ENCODE measurements around the gene UNC45A. TPM values are rescaled to one million over a fixed set of nuclear protein-coding genes. Genes with fewer than 3 reads are reported as not detected.

UNC45A gene
- total RNA-seq, 4 donors from 2014 or later, result 26.3 to 59.3 (median 43.9) TPM

- no peak for DNase-seq
- intact Hi-C loops (cut with DNase I), result loop anchor here (5.0 to 10.0 kb wide), 2 partner anchors 172 to 565 kb away; partner anchors contain the start of gene BLM
- Histone ChIP-seq H3K36me3 (peaks cover 51% of the 10 kb centered on the region in 2 donors), H3K27ac (no peak overlapping the region), H3K4me3 (replicated peaks in 1 of 3) (no peak overlapping the region), H3K9me3 (no peaks in the 10 kb centered on the region), H3K4me1 (peaks cover 15 to 23% of the 10 kb centered on the region in 2 donors), H3K27me3 (no peaks in the 10 kb centered on the region)
- 82 to 84% methylated on average over 9 of the region's 18 CpGs for WGBS, 2 donors
- no peak for TF ChIP-seq POLR2A (IDR thresholded peaks at IDR 0.05)
- no peak for TF ChIP-seq CTCF (IDR thresholded peaks at IDR 0.05)
Measured at GRCh38 chr15:90889313-90889730, 45.8 kb upstream of the UNC45A start.

GRCh38 chr15:90889736-90890456 lies 45.2 kb upstream of the UNC45A start:
- H3K9me3 ChIP-seq, result no peaks in the 10 kb centered on the region
- peaks cover 51 to 55% of the 10 kb centered on the region in 2 donors for H3K36me3 ChIP-seq
- TF ChIP-seq POLR2A (IDR thresholded peaks at IDR 0.05) (no peak), CTCF (IDR thresholded peaks at IDR 0.05) (no peak)
- 88 to 94% methylated on average over 12 to 23 of the region's 31 CpGs for WGBS, 2 donors
- no peaks in the 10 kb centered on the region for H3K27me3 ChIP-seq
- no peak overlapping the region for H3K4me3 ChIP-seq (replicated peaks in 1 of 3)
- no peak overlapping the region for H3K27ac ChIP-seq
- DNase-seq, result no peak
- intact Hi-C loops (cut with DNase I), result loop anchor here (5.0 to 10.0 kb wide), 2 partner anchors 173 to 565 kb away; partner anchors contain the start of gene BLM
- H3K4me1 ChIP-seq, result peaks cover 9 to 18% of the 10 kb centered on the region in 2 donors

GRCh38 chr15:90890839-90891238 lies 44.2 kb upstream of the UNC45A start:
- WGBS, 2 donors, result 85 to 86% methylated on average over 9 to 12 of the region's 12 CpGs
- intact Hi-C loops (cut with DNase I), result no loop called here
- H3K36me3 ChIP-seq, result peaks cover 59 to 65% of the 10 kb centered on the region in 2 donors
- H3K27ac ChIP-seq, result no peak overlapping the region
- TF ChIP-seq POLR2A (IDR thresholded peaks at IDR 0.05) (no peak), CTCF (IDR thresholded peaks at IDR 0.05) (no peak)
- H3K9me3 ChIP-seq, result no peaks in the 10 kb centered on the region
- no peak overlapping the region for H3K4me3 ChIP-seq (replicated peaks in 1 of 3)
- H3K27me3 ChIP-seq, result no peaks in the 10 kb centered on the region
- H3K4me1 ChIP-seq, result peaks cover under 1 to 9% of the 10 kb centered on the region in 2 donors
- DNase-seq, result no peak

GRCh38 chr15:90891346-90891949 lies 43.6 kb upstream of the UNC45A start:
- intact Hi-C loops (cut with DNase I), result no loop called here
- H3K4me1 ChIP-seq, result peaks cover 0 to 3% of the 10 kb centered on the region in 2 donors
- no peak for TF ChIP-seq CTCF (IDR thresholded peaks at IDR 0.05)
- no peak for TF ChIP-seq POLR2A (IDR thresholded peaks at IDR 0.05)
- H3K9me3 ChIP-seq, result no peaks in the 10 kb centered on the region
- H3K36me3 ChIP-seq, result peaks cover 59 to 66% of the 10 kb centered on the region in 2 donors
- no peaks in the 10 kb centered on the region for H3K27me3 ChIP-seq
- WGBS, 2 donors, result 90 to 100% methylated on average over 4 to 5 of the region's 8 CpGs
- DNase-seq, result no peak
- no peak overlapping the region for H3K4me3 ChIP-seq (replicated peaks in 1 of 3)
- no peak overlapping the region for H3K27ac ChIP-seq

- Histone ChIP-seq H3K4me3 (replicated peaks in 1 of 3) (no peak overlapping the region), H3K27ac (no peak overlapping the region), H3K4me1 (no peaks in the 10 kb centered on the region), H3K36me3 (peaks cover 59 to 66% of the 10 kb centered on the region in 2 donors), H3K27me3 (no peaks in the 10 kb centered on the region), H3K9me3 (no peaks in the 10 kb centered on the region)
- DNase-seq, result no peak
- intact Hi-C loops (cut with DNase I), result no loop called here
- TF ChIP-seq CTCF (IDR thresholded peaks at IDR 0.05), result no peak
- TF ChIP-seq POLR2A (IDR thresholded peaks at IDR 0.05), result no peak
- WGBS, 2 donors, result 92 to 93% methylated on average over 11 of the region's 11 CpGs
Measured at GRCh38 chr15:90892023-90892422, 43.1 kb upstream of the UNC45A start.

Data from thyroid gland (tissue), 4 donors.